Stimulated activated CD4-positive, alpha-beta T cell treated with anti-CD3 and anti-CD28 coated beads, TNF-alpha, amount 100 ng/mL, for 4 hours (primary cell): ENCODE results near the gene EPHA10.

ENCODE experiments used
- DNase-seq, 3 experiments: peaks; one replicate each; pipeline ENCODE4 v3.0.0-alpha.2; 2020; ENCODE audit warnings: low read depth in 3 of 3

The EPHA10 gene

GRCh38 chr1:37764888-37765441 lies at the start of gene EPHA10:
Gene EPHA10, minus strand, starts transcription at chr1:37765120. Its CDS starts 54 bp downstream, at chr1:37765066.
- DNase-seq = no peak

GRCh38 chr1:37814252-37814651 lies 49.3 kb upstream of the EPHA10 start:
- no peak for DNase-seq

DNA sequence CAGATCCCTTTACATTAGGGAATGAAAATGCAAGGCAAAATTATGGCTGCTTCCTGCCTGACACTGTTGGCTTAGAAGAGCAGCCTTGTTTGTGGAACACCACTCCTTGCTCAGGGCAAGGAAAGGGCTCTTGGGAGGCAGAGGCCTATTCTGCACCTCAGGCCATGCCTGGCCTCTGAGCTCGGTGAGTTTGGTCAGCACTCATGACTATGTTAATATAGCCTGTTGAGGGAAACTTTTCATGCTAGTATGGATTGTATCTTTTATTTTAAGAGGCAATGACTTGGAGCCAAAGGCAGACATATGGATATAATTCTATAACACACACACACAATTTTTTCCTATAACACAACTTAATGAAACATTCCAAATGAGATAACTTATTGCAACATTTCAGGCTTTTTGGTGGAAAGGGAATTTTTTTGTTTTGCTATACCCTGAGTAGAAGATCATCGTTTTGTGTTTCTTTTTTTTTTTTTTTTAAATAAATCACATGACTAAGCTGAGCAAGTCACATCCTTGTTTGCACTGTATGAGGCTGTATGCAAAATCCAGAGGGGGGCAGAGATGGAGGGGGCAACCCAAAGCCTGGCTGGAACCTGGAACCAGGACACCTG lies 48.7 kb upstream of the EPHA10 start:
- no peak for DNase-seq

DNA sequence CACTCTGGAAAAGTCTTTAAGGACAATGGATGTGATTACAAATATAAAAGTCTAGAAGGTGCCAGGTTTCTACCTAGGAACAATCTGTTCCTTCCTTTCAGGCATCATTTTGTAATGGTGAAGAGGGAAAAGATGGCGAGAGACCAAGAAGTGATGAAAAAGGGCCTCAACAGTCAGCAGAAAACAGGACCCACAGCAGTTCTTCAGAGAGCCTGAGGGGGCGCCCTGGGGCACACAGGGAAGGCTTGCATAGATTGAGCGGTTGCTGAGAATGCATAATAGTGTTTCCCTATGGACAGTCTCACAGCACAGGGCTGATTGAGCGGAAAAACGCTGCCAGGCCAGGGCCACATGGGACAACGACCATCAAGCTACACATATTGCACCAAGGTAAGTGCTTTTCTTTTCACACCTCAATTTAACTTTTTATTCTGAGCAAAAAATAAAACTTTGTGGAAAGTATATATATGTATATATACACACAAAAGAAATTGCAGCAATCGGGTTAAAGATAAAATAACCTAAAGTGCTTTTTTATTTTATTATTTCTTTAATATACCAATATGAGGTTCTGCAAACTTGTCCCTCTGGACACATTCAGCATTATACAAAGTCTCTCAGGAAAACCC lies 46.2 kb upstream of the EPHA10 start:
- DNase-seq = peak; percentile 29 to 36 (median 35)

DNA sequence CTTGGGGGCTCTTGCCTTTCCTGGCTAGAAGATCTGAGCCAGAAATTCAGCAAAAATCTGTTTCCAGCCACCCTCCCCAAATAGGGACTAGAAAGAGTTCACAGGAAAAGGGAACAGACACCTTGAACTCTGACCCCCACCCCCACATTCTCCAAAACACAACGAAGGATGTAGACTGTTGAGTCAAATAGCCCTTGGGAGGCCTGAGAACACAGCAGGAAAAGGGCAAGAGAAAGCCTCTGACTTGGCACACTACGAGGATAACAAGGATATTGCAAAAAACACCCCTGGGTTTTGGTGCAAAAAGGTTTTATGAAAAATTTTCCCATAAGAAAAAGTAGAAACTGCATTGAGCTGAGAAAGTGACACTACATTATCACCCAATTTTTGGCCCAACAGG lies 45.0 kb upstream of the EPHA10 start:
- no peak for DNase-seq

DNA sequence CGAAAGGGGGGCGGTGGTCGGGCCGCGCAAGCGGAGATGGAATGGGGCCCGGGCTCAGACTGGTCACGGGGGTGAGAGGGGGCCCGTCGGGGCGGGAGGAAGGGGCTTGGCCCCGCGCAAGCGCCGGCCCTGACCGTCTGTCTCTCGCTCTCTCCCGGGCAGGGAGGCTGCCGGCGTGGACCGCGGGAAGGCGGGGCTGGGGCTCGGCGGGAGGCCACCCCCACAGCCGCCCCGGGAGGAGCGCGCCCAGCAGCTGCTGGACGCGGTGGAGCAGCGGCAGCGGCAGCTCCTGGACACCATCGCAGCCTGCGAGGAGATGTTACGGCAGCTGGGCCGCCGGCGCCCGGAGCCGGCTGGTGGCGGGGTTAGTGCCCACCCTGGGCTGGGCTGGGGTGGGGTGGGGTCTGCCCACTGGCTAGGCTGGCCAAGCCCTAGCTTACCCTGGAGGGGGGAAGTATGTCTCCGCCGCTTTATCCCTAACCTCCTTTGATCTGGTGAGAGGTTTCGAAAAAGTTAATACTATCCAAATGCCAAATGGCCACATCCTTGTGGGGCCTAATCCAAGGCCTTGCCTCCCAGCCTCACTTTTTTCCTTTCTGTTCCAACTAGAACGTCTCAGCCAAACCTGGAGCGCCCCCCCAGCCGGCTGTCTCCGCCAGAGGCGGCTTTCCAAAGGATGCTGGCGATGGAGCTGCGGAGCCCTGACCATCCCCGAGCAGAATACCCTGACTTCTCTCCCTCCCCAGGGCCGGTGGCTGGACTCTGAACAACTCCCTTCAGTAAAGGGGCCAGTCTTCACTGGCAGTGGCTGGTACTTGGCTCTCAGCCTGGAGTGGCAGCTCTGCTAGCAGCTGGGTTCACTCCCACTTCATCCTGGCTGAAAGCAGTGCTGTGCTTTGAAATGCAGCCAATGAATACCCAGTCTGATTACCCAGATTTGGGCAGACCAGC lies 43.7 kb upstream of the EPHA10 start:
- DNase-seq = peak in 1 of 3 experiments; percentile 22

GRCh38 chr1:37807555-37808368 lies 42.8 kb upstream of the EPHA10 start, which contains the start of the genes C1orf122 and YRDC:
Gene C1orf122, plus strand, starts transcription at chr1:37807790. Its CDS starts 615 bp downstream, at chr1:37808405.
Gene YRDC, minus strand, starts transcription at chr1:37808208. Its CDS starts 28 bp downstream, at chr1:37808180.
- DNase-seq = peak; percentile 84 to 88 (median 86)

- no peak for DNase-seq
Measured at GRCh38 chr1:37807220-37807554, 42.3 kb upstream of the EPHA10 start.

GRCh38 chr1:37802439-37802838 lies 37.5 kb upstream of the EPHA10 start:
- DNase-seq = no peak

DNA sequence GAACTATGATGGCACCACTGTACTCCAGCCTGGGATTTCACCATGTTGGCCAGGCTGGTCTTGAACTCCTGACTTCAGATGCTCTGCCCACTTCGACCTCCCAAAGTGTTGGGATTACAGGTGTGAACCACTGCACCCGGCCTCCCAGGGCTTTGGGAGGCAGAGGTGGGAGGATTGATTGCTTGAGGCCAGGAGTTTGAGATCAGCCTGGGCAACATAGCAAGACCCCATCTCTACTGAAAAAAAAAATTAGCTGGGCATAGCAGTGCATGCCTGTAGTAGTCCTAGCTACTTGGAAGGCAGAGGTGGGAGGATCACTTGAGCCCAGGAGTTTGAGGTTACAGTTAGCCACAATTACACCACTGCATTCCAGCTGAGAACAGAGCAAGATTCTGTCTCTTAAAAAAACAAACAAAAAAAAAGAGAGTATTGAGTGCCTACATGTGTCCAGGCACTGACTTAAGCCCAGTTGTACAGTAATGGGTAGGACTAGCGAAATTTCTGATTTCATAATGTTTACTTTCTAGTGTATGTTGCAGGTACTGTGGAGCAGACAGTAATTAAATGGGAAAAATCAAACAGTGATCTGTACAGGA lies 32.9 kb upstream of the EPHA10 start:
- DNase-seq = no peak

DNA sequence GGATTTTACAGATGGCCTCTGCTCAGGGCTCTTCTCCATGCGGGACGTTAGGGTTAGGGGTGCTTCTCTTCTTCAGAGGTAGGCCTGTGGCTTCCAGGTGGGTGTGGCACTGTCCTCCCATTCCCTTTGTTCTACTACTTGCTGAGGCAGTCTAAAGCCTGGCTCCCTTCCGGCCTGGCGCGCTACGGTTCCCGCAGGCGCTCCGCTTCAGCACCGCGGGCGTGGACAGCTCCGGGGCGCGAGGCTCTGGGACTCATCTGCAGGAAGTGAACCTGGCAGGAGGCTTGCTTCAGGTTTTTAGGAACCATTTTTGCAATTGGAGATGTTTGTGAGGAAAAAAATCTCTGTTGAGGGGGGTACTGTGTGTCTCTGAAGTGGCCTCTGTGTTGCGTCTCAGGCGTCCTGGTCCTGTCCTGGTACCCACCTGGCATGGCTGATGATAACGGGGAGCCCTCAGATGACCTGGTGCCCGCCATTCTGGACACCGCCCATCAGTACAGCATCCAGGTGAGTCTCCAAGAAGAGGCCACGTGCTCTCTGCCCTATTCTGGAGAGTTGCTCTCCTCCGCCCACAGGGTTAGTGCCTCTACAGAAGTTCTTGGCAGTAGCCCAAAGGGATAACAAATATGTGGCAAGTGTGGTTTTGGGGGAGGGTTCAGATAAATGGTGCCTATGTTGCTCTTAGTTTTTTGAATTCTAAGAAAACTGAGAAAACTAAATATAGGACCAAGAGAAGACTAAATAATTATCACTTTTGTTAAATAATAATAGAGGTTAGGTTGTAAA lies 30.6 kb upstream of the EPHA10 start:
- no peak for DNase-seq

DNA sequence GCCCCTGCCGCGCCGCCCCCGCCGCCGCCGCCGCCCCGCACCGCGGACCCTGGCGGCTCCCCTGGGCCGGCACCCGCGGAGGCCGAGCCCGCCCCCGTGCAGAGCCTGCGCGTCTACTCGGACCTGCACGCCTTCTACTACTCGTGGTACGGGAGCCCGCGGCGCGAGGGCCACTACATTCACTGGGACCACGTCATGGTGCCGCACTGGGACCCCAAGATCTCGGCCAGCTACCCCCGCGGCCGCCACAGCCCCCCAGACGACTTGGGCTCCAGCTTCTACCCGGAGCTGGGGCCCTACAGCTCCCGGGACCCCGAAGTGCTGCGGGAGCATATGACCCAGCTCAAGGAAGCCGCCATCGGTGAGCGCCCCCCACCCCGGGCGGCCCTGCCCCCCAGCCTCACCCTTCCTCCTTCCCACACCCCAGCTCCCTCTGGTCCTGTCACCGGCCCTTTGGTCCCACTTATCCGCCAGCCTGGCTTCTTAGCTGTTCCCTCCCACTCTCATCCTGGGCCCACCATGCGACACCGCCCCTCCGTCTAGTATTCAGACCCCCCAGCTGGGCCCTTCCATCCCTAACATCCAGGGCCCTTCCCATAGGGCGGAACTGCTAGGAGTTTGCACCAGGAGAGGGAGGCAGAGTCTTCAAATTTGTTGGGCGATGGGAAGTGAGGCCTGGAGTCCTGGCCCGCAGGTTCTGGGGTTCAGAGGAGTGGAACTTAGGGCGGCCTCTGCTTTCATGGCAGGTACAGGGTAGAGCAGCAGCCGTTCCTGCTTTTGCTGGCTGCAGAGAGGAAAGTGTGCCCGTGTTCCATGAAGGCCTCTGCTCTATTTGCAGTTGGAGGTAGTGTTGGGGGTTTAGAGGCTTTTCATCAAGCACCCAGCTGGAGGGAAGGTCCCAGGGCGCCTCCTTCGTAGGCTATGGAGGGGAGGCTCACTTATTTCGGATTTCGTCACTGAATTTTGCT lies 29.7 kb upstream of the EPHA10 start:
- no peak for DNase-seq

- DNase-seq = no peak
Measured at GRCh38 chr1:37793773-37794371, 29.0 kb upstream of the EPHA10 start, which contains the start of gene MANEAL. Gene MANEAL, plus strand, starts transcription at chr1:37793847. Its CDS starts 336 bp downstream, at chr1:37794183.

DNA sequence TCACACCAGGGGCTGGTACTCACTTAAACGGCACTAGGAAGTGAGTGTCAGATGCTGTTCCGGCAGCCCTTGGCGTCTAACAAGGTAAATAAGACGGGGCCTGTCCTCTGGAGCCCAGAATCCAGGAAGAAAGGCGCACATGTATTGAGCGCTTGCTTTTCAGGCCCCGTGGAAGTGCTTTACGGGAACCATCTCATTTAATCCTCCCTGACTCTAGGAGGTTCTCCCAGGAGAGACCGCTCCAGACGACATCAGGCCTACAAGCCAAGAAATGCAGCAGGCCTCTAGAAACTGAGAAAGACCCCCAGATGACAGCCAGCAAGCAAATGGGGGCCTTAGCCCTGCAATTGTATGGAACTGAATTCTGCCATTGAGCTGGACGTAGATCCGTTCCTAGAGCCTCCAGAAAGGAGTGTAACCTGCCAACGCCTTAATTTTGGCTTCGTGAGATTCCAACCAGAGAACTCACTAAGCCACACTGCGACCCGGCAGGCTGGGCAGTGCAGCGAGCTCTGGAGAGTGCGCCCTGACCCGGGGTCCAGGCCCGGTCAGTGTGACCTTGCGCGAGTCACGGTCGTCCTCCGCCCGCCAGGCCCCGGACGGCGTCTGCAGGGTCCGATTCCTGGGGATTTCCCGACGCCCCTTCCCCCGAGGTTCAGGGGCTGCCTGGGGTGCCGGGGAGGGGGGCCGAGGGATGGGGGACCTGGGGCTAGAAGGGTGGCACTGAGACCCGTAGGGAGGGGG lies 28.2 kb upstream of the EPHA10 start:
- no peak for DNase-seq

DNA sequence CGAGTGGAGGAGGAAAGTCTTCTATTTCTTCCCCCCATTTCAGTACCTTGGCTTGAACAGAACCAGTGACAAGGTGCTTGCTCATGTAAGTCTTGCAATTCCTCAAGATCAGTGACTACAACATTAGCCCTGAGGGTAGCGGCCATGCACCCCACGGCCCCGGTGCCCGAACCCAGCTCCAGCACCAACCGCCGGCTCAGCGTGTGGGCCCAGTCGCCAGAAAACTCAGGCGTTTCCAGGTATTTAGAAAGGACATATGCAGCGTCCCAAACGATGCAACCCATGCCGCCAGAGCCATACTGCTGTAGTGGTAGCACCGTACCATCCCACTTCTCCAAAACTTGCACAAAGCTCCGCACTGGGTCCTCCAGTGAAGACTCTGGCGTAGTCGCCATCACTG lies 17.6 kb upstream of the EPHA10 start:
- no peak for DNase-seq

GRCh38 chr1:37778654-37779053 lies 13.7 kb upstream of the EPHA10 start:
- DNase-seq = no peak

GRCh38 chr1:37776946-37777516 lies 12.1 kb upstream of the EPHA10 start:
- DNase-seq = peak in 1 of 3 experiments; percentile 17
